K562 (cell line): ENCODE results near the gene MYO1F. TPM values are rescaled to one million over a fixed set of nuclear protein-coding genes. Genes with fewer than 3 reads are reported as not detected.

ENCODE experiments used
- ATF4 ChIP-seq: fragments of 450-650 bp; formaldehyde crosslinking; IDR thresholded peaks from 2 replicates; pipeline ENCODE4 v1.4.0; 2022; ENCODE audit warnings: mild to moderate bottlenecking, moderate library complexity
- CBFA2T2 ChIP-seq: fragments of 450-650 bp; conservative IDR thresholded peaks from 2 replicates; pipeline ENCODE4 v1.6.1; 2017; ENCODE audit warnings: mild to moderate bottlenecking
- DMBX1 ChIP-seq: fragments of 250-450 bp; sonication (Bioruptor Pico); IDR thresholded peaks from 2 replicates; pipeline ENCODE4 v1.8.0; 2022; ENCODE audit warnings: inconsistent platforms, mild to moderate bottlenecking, moderate library complexity, borderline replicate concordance
- EP300 ChIP-seq: IDR thresholded peaks from 2 replicates; pipeline ENCODE4 v1.6.1; 2012; ENCODE audit warnings: low read length, improper control_type of control experiment
- HDAC1 ChIP-seq, 2 experiments: fragments of 450-650 bp; IDR thresholded peaks; 2 replicates each; pipeline ENCODE4 v1.6.1; 2016 to 2017; ENCODE audit warnings: inconsistent platforms in 1 of 2, mild to moderate bottlenecking in 1 of 2, moderate library complexity in 1 of 2
- IRF9 ChIP-seq: fragments of 450-650 bp; IDR thresholded peaks from 2 replicates; pipeline ENCODE4 v1.6.1; 2016; ENCODE audit warnings: missing biosample characterization, missing genetic modification characterization
- NCOA1 ChIP-seq: fragments of 450-650 bp; IDR thresholded peaks from 2 replicates; pipeline ENCODE4 v1.6.1; 2016; ENCODE audit warnings: low read depth
- NR3C1 ChIP-seq: sonication (generic); formaldehyde crosslinking; IDR thresholded peaks from 2 replicates; pipeline ENCODE4 v1.8.1; 2022; ENCODE audit warnings: missing genetic modification reagents
- SMAD4 ChIP-seq: fragments of 250-450 bp; sonication (Bioruptor Pico); conservative IDR thresholded peaks from 2 replicates; pipeline ENCODE4 v1.8.0; 2021; ENCODE audit warnings: inconsistent platforms, mild to moderate bottlenecking, moderate library complexity
- TEAD1 ChIP-seq, 2 experiments: fragments of 450-650 bp in 1 of 2; sonication (generic) in 1 of 2; formaldehyde crosslinking; IDR thresholded peaks; 2 replicates each; pipeline versions ENCODE4 v1.4.0 to v1.8.0; 2020 to 2022; ENCODE audit warnings: mild to moderate bottlenecking in 2 of 2, missing genetic modification reagents in 1 of 2
- U2AF1 ChIP-seq: fragments of 200-400 bp; formaldehyde crosslinking; optimal IDR thresholded peaks from 2 replicates; pipeline ENCODE3; 2017; ENCODE audit warnings: mild to moderate bottlenecking, low read depth, low read length, moderate library complexity
- XRCC3 ChIP-seq: fragments of 450-650 bp; IDR thresholded peaks from 2 replicates; pipeline ENCODE4 v1.6.1; 2017; ENCODE audit warnings: mild to moderate bottlenecking, moderate library complexity
- ZNF224 ChIP-seq: sonication (generic); formaldehyde crosslinking; IDR thresholded peaks from 2 replicates; pipeline ENCODE4 v1.8.0; 2022; ENCODE audit warnings: mild to moderate bottlenecking, missing genetic modification reagents
- ZNF707 ChIP-seq: fragments of 250-450 bp; sonication (Bioruptor Pico); conservative IDR thresholded peaks from 2 replicates; pipeline ENCODE4 v1.8.0; 2022; ENCODE audit warnings: inconsistent platforms, mild to moderate bottlenecking, moderate library complexity
- ZSCAN32 ChIP-seq: fragments of 450-650 bp; formaldehyde crosslinking; IDR thresholded peaks from 2 replicates; pipeline ENCODE4 v1.4.0; 2020; ENCODE audit warnings: mild to moderate bottlenecking, moderate library complexity
- polyA plus RNA-seq, 8 experiments: library from polyadenylated mRNA; depleted of rRNA in 4 of 8; stranded (reverse) in 5 of 8; unstranded in 3 of 8; fragments of >200 nt; fragmentation: Nextera tagmentation in 2 of 8; fragmentation: Illumina TruSeq in 1 of 8; extraction: Ambion mirVana in 2 of 8; extraction: Trizol in 1 of 8; gene quantifications; 2 replicates each; pipeline versions ENCODE4 v1.2.1 to v1.2.3, GENCODE V29; 2011 to 2014; ENCODE audit warnings: inconsistent platforms in 1 of 8, missing spikeins in 1 of 8
- total RNA-seq, 7 experiments: library from RNA; depleted of rRNA in 6 of 7; stranded (reverse); fragments of >200 nt in 6 of 7; fragmentation: Illumina TruSeq in 2 of 7; extraction: Trizol in 2 of 7; gene quantifications; 2 replicates each; pipeline versions ENCODE4 v1.2.1 to v1.2.3, GENCODE V29; 2011 to 2021; ENCODE audit warnings: low replicate concordance in 1 of 7
- TF ChIP-seq, protein P1 (sequence below): sonication (generic); formaldehyde crosslinking; IDR thresholded peaks from 2 replicates; pipeline ENCODE4 v1.5.0; 2020; ENCODE audit warnings: missing genetic modification reagents
- TF ChIP-seq, protein P2 (sequence below): fragments of 450-650 bp; IDR thresholded peaks from 2 replicates; pipeline ENCODE4 v1.6.1; 2017; ENCODE audit warnings: antibody characterized with exemption
- TF ChIP-seq, protein P3 (sequence below): fragments of 450-650 bp; IDR thresholded peaks from 2 replicates; pipeline ENCODE4 v1.6.1; 2016; ENCODE audit warnings: antibody characterized with exemption
- TF ChIP-seq, protein P4 (sequence below): fragments of 250-450 bp; sonication (Bioruptor Pico); IDR thresholded peaks from 2 replicates; pipeline ENCODE4 v1.5.0; 2022; ENCODE audit warnings: mild to moderate bottlenecking
- TF ChIP-seq, protein P5 (sequence below), 2 experiments: fragments of 250-450 bp in 1 of 2; fragments of 450-650 bp in 1 of 2; sonication (Bioruptor Pico) in 1 of 2; IDR thresholded peaks; 2 replicates each; pipeline versions ENCODE4 v1.6.1 to v1.8.0; 2016 to 2021; ENCODE audit warnings: mild to moderate bottlenecking in 2 of 2, moderate library complexity in 2 of 2, missing compliant biosample characterization in 1 of 2, missing genetic modification characterization in 1 of 2

The MYO1F gene
- total and polyA plus RNA-seq, 9 of the 15 experiments (the other 6 are each of a cell fraction or from before 2014, with no cell fraction given) = 0.78 to 9.4 (median 4.3) TPM

GRCh38 chr19:8504171-8504570 is 73.1 kb downstream of the MYO1F start (continued):
- TF ChIP-seq IRF9 (tag) = no peak
- TF ChIP-seq DMBX1 (CRISPR knock-in tag) = no peak
- no peak for TF ChIP-seq U2AF1
- TF ChIP-seq, protein P1, sequence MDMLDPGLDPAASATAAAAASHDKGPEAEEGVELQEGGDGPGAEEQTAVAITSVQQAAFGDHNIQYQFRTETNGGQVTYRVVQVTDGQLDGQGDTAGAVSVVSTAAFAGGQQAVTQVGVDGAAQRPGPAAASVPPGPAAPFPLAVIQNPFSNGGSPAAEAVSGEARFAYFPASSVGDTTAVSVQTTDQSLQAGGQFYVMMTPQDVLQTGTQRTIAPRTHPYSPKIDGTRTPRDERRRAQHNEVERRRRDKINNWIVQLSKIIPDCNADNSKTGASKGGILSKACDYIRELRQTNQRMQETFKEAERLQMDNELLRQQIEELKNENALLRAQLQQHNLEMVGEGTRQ = no peak
- peak; percentile 22; the same call in 1 of the 2 replicates for TF ChIP-seq EP300
- TF ChIP-seq HDAC1 (IDR thresholded peaks at IDR 0.05) = peak in 1 of 2 experiments; percentile 75; a peak in 2 of 4 replicates
- TF ChIP-seq, protein P2, sequence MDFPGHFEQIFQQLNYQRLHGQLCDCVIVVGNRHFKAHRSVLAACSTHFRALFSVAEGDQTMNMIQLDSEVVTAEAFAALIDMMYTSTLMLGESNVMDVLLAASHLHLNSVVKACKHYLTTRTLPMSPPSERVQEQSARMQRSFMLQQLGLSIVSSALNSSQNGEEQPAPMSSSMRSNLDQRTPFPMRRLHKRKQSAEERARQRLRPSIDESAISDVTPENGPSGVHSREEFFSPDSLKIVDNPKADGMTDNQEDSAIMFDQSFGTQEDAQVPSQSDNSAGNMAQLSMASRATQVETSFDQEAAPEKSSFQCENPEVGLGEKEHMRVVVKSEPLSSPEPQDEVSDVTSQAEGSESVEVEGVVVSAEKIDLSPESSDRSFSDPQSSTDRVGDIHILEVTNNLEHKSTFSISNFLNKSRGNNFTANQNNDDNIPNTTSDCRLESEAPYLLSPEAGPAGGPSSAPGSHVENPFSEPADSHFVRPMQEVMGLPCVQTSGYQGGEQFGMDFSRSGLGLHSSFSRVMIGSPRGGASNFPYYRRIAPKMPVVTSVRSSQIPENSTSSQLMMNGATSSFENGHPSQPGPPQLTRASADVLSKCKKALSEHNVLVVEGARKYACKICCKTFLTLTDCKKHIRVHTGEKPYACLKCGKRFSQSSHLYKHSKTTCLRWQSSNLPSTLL = no peak
- TF ChIP-seq, protein P3, sequence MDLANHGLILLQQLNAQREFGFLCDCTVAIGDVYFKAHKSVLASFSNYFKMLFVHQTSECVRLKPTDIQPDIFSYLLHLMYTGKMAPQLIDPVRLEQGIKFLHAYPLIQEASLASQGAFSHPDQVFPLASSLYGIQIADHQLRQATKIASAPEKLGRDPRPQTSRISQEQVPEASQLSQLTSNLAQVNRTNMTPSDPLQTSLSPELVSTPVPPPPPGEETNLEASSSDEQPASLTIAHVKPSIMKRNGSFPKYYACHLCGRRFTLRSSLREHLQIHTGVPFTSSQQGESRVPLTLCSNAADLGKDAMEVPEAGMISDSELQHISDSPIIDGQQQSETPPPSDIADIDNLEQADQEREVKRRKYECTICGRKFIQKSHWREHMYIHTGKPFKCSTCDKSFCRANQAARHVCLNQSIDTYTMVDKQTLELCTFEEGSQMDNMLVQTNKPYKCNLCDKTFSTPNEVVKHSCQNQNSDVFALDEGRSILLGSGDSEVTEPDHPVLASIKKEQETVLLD = no peak
- no peak for TF ChIP-seq ATF4 (CRISPR knock-in tag)
- TF ChIP-seq ZNF224 (CRISPR knock-in tag) = no peak
- no peak for TF ChIP-seq ZNF707 (CRISPR knock-in tag)
- TF ChIP-seq SMAD4 (CRISPR knock-in tag) = 0 out of 2 replicates have a peak, but pooled peaks have one; percentile 31
- TF ChIP-seq NR3C1 (CRISPR knock-in tag) = no peak
- TF ChIP-seq XRCC3 = no peak
- TF ChIP-seq, protein P4, sequence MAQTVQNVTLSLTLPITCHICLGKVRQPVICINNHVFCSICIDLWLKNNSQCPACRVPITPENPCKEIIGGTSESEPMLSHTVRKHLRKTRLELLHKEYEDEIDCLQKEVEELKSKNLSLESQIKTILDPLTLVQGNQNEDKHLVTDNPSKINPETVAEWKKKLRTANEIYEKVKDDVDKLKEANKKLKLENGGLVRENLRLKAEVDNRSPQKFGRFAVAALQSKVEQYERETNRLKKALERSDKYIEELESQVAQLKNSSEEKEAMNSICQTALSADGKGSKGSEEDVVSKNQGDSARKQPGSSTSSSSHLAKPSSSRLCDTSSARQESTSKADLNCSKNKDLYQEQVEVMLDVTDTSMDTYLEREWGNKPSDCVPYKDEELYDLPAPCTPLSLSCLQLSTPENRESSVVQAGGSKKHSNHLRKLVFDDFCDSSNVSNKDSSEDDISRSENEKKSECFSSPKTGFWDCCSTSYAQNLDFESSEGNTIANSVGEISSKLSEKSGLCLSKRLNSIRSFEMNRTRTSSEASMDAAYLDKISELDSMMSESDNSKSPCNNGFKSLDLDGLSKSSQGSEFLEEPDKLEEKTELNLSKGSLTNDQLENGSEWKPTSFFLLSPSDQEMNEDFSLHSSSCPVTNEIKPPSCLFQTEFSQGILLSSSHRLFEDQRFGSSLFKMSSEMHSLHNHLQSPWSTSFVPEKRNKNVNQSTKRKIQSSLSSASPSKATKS (CRISPR knock-in tag) = no peak
- no peak for TF ChIP-seq ZSCAN32
- TF ChIP-seq, protein P5, sequence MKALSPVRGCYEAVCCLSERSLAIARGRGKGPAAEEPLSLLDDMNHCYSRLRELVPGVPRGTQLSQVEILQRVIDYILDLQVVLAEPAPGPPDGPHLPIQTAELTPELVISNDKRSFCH (CRISPR knock-in tag; IDR thresholded peaks at IDR 0.05) = no peak
- TF ChIP-seq, protein P5 (tag; IDR thresholded peaks at IDR 0.05) = no peak
- TF ChIP-seq NCOA1 = no peak
- peak; percentile 55 for TF ChIP-seq CBFA2T2
- no peak for TF ChIP-seq TEAD1 (CRISPR knock-in tag; IDR thresholded peaks at IDR 0.05)
